ENCODE data around the gene ANKRD50. TPM values are rescaled to one million over a fixed set of nuclear protein-coding genes. Genes with fewer than 3 reads are reported as not detected.

Gene ANKRD50
- total and polyA plus RNA-seq, 8 donors: 2.7 to 51.2 (median 13.1) TPM

DNA sequence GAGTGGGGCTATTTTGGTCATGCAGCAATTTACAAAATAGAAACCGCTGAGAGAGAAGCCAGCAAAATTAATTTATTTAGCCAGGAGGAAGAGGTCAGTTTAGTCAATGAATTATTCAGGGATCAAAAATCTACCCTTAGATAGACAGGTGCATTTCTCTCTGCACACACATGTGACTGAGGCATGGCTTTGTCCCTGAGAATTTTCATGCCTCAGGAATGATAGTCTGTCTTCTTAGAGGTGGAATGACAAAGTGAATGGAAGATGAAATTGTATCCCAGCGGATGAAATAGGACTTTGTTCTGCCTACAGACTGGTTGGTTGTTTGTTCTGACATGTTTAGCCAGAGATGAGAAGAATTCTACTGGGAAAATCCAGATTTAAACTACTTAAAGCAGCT is 46.0 kb downstream of the ANKRD50 start:
- H3K27ac ChIP-seq: no peak overlapping the region
- WGBS, 5 donors: 80 to 94% (median 89%) methylated on average over 2 of the region's 2 CpGs
- no peak for DNase-seq
- intact Hi-C loops (cut with DNase I; ENCODE audit: low total_unique reads): no loop called here
- H3K27me3 ChIP-seq: no peaks in the 10 kb centered on the region
- no peaks in the 10 kb centered on the region for H3K9me3 ChIP-seq
- no peaks in the 10 kb centered on the region for H3K4me1 ChIP-seq
- H3K4me3 ChIP-seq: no peak overlapping the region
- H3K36me3 ChIP-seq: peaks cover 9 to 39% (median 33%) of the 10 kb centered on the region in 4 donors
- TF ChIP-seq POLR2A (IDR thresholded peaks at IDR 0.05) (no peak), EP300 (IDR thresholded peaks at IDR 0.05) (no peak), POLR2AphosphoS5 (IDR thresholded peaks at IDR 0.05) (no peak)
- TF ChIP-seq, protein P1, sequence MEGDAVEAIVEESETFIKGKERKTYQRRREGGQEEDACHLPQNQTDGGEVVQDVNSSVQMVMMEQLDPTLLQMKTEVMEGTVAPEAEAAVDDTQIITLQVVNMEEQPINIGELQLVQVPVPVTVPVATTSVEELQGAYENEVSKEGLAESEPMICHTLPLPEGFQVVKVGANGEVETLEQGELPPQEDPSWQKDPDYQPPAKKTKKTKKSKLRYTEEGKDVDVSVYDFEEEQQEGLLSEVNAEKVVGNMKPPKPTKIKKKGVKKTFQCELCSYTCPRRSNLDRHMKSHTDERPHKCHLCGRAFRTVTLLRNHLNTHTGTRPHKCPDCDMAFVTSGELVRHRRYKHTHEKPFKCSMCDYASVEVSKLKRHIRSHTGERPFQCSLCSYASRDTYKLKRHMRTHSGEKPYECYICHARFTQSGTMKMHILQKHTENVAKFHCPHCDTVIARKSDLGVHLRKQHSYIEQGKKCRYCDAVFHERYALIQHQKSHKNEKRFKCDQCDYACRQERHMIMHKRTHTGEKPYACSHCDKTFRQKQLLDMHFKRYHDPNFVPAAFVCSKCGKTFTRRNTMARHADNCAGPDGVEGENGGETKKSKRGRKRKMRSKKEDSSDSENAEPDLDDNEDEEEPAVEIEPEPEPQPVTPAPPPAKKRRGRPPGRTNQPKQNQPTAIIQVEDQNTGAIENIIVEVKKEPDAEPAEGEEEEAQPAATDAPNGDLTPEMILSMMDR (IDR thresholded peaks at IDR 0.05): no peak

DNA sequence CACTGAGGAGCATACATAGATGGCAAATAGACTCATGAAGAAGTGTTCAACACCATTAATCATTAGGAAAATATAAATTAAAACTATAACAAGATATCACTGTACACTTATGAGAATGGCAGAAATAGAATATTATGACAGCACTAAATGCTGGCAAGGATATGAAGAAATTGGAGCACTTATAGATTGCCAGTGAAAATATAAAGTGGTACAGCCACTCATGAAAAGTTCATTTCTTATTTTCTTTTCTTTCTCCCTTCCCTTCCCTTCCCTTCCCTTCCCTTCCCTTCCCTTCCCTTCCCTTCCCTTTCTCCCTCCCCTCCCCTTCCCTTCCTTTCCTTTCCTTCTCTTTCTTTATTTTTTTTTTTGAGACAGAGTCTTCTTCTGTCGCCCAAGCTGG is 53.7 kb downstream of the ANKRD50 start:
- Histone ChIP-seq H3K4me1 (no peaks in the 10 kb centered on the region), H3K9me3 (no peaks in the 10 kb centered on the region), H3K36me3 (no peaks in the 10 kb centered on the region), H3K27ac (no peak overlapping the region), H3K4me3 (no peak overlapping the region), H3K27me3 (no peaks in the 10 kb centered on the region)
- intact Hi-C loops (cut with DNase I; ENCODE audit: low total_unique reads): no loop called here
- TF ChIP-seq, protein P1 (IDR thresholded peaks at IDR 0.05): no peak
- no peak for TF ChIP-seq POLR2A (IDR thresholded peaks at IDR 0.05)
- TF ChIP-seq EP300 (IDR thresholded peaks at IDR 0.05): no peak
- no peak for TF ChIP-seq POLR2AphosphoS5 (IDR thresholded peaks at IDR 0.05)
- no peak for DNase-seq
- WGBS, 5 donors: 89 to 100% (median 94%) methylated on average over 1 of the region's 1 CpG

DNA sequence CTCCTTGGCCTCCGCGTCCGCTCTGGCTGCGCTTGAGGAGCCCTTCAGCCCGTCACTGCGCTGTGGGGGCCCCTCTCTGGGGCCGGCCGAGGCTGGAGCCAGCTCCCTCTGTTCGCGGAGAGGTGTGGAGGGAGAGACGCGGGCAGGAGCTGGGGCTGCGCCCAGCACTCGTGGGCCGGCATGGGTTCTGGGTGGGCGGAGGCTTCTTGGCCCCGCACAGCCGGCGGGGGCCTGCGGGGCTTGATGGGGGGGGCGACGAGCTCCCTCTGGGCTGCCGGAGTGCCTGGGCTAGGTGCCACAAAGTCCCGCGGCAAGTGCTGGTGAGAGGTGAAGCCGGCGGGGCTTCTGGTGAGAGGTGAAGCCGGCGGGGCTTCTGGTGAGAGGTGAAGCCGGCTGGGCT is 61.9 kb downstream of the ANKRD50 start:
- H3K36me3 ChIP-seq: peaks cover 0 to 15% (median 6%) of the 10 kb centered on the region in 4 donors
- no peak for TF ChIP-seq POLR2AphosphoS5 (IDR thresholded peaks at IDR 0.05)
- TF ChIP-seq EP300 (IDR thresholded peaks at IDR 0.05): no peak
- TF ChIP-seq POLR2A (IDR thresholded peaks at IDR 0.05): no peak
- TF ChIP-seq, protein P1 (IDR thresholded peaks at IDR 0.05): no peak
- no peak overlapping the region for H3K27ac ChIP-seq
- DNase-seq: no peak
- intact Hi-C loops (cut with DNase I; ENCODE audit: low total_unique reads): no loop called here
- WGBS, 5 donors: 95 to 96% (median 96%) methylated on average over 27 to 30 of the region's 30 CpGs
- no peaks in the 10 kb centered on the region for H3K27me3 ChIP-seq
- no peak overlapping the region for H3K4me3 ChIP-seq
- H3K9me3 ChIP-seq: peaks cover 0 to 4% (median 0%) of the 10 kb centered on the region in 4 donors
- no peaks in the 10 kb centered on the region for H3K4me1 ChIP-seq

DNA sequence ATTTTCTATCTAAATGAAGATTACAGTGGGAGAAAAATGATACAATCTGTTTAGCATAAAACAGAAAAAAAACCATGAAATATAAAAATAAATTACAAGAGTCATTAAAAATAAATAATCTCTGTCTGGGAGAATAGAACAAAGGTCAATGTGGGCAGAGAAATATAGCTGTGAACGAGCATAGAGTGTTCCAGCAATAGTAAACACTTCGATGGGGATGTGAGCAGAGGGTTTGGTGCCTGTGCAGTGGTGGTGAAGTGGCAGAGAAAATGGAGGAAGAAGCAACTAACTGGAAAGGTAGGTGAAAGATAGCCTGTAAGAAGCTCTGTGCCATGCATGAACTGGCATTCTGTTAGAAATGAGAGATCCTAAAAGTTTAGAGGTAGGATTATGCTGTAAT is 64.9 kb downstream of the ANKRD50 start:
- H3K27ac ChIP-seq: no peak overlapping the region
- H3K9me3 ChIP-seq: peaks cover 0 to 4% (median 0%) of the 10 kb centered on the region in 4 donors
- WGBS, 5 donors: 32 to 48% (median 42%) methylated on average over 2 of the region's 2 CpGs
- H3K27me3 ChIP-seq: no peaks in the 10 kb centered on the region
- intact Hi-C loops (cut with DNase I; ENCODE audit: low total_unique reads): no loop called here
- H3K4me3 ChIP-seq: no peak overlapping the region
- DNase-seq: no peak
- TF ChIP-seq POLR2A (IDR thresholded peaks at IDR 0.05): no peak
- no peak for TF ChIP-seq POLR2AphosphoS5 (IDR thresholded peaks at IDR 0.05)
- TF ChIP-seq, protein P1 (IDR thresholded peaks at IDR 0.05): no peak
- no peak for TF ChIP-seq EP300 (IDR thresholded peaks at IDR 0.05)
- peaks cover 0 to 15% (median 6%) of the 10 kb centered on the region in 4 donors for H3K36me3 ChIP-seq
- H3K4me1 ChIP-seq: no peaks in the 10 kb centered on the region
